Fibroblast of lung (primary cell): ENCODE measurements around the gene SLC23A2. TPM values are rescaled to one million over a fixed set of nuclear protein-coding genes. Genes with fewer than 3 reads are reported as not detected.

Experiments used
- DNase-seq, 2 donors: peaks; one replicate each; pipeline versions ENCODE4 v3.0.0 to v3.0.0-alpha.2; 2010; ENCODE audit warnings: low read depth in 2 of 2
- H2AFZ ChIP-seq: 2 replicates; pipeline ENCODE4 v1.5.1; 2012; ENCODE audit warnings: low read length, control low read depth, inconsistent platforms
- H3K27ac ChIP-seq: 2 replicates; pipeline ENCODE4 v1.5.1; 2011; ENCODE audit warnings: low read length, control low read depth; ENCODE audit not compliant: insufficient read depth
- H3K27me3 ChIP-seq: 2 replicates; pipeline ENCODE4 v1.5.1; 2011; ENCODE audit warnings: mild to moderate bottlenecking, low read length; ENCODE audit not compliant: control insufficient read depth, insufficient read depth
- H3K36me3 ChIP-seq: 2 replicates; pipeline ENCODE4 v1.5.1; 2011; ENCODE audit warnings: low read length; ENCODE audit not compliant: control insufficient read depth, insufficient read depth
- H3K4me1 ChIP-seq: 2 replicates; pipeline ENCODE4 v1.5.1; 2011; ENCODE audit warnings: low read length; ENCODE audit not compliant: control insufficient read depth, insufficient read depth; ENCODE audit errors: extremely low read depth
- H3K4me2 ChIP-seq: 2 replicates; pipeline ENCODE4 v1.5.1; 2011; ENCODE audit warnings: low read length, control low read depth; ENCODE audit not compliant: insufficient read depth; ENCODE audit errors: extremely low read depth
- H3K4me3 ChIP-seq, 4 experiments: fragments of 200-600 bp in 1 of 4; sonication (generic) in 1 of 4; replicated peaks in 1 of 4; 2 replicates each; pipeline ENCODE4 v1.5.1; 2011 to 2016; ENCODE audit warnings: low read length in 4 of 4, low read depth in 3 of 4, mild to moderate bottlenecking in 3 of 4, control low read depth in 2 of 4, inconsistent platforms in 1 of 4, mixed read lengths in 1 of 4; ENCODE audit not compliant: insufficient read depth in 1 of 4; ENCODE audit errors: control extremely low read depth in 1 of 4
- H3K79me2 ChIP-seq: 2 replicates; pipeline ENCODE4 v1.5.1; 2012; ENCODE audit warnings: mild to moderate bottlenecking, low read length, inconsistent platforms; ENCODE audit not compliant: control insufficient read depth, insufficient read depth
- H3K9ac ChIP-seq: 2 replicates; pipeline ENCODE4 v1.5.1; 2011; ENCODE audit warnings: mild to moderate bottlenecking, low read length, control low read depth; ENCODE audit not compliant: insufficient read depth
- H3K9me3 ChIP-seq: 2 replicates; pipeline ENCODE4 v1.5.1; 2012; ENCODE audit warnings: low read depth, low read length; ENCODE audit not compliant: control insufficient read depth, insufficient read depth
- H4K20me1 ChIP-seq: 2 replicates; pipeline ENCODE4 v1.5.1; 2011; ENCODE audit warnings: low read length; ENCODE audit not compliant: control insufficient read depth, insufficient read depth; ENCODE audit errors: extremely low read depth
- CTCF ChIP-seq, 2 donors: IDR thresholded peaks in 1 of 2; conservative IDR thresholded peaks in 1 of 2; 1 replicate in 1 of 2; 2 replicates in 1 of 2; pipeline ENCODE4 v1.5.1; 2011 to 2012; ENCODE audit warnings: low read length in 2 of 2, control low read depth in 1 of 2, inconsistent platforms in 1 of 2, low read depth in 1 of 2, mild to moderate bottlenecking in 1 of 2
- EZH2 ChIP-seq: IDR thresholded peaks from 2 replicates; pipeline ENCODE4 v1.5.1; 2012; ENCODE audit warnings: low read length, control low read depth, mild to moderate bottlenecking; ENCODE audit errors: missing control alignments
- polyA plus RNA-seq, 2 donors: library from polyadenylated mRNA; depleted of rRNA in 1 of 2; stranded (reverse) in 1 of 2; unstranded in 1 of 2; fragments of >200 nt; gene quantifications; 2 replicates each; pipeline ENCODE4 v1.2.1, GENCODE V29; 2011 to 2012; ENCODE audit warnings: missing spikeins in 1 of 2
- total RNA-seq: library from RNA; depleted of rRNA; stranded (reverse); fragments of >200 nt; gene quantifications from 2 replicates; pipeline ENCODE4 v1.2.1, GENCODE V29; 2014

SLC23A2 gene
- total and polyA plus RNA-seq, 2 donors (not counting 1 experiment from before 2014, with no cell fraction given): 12.1 to 17.5 TPM

DNA sequence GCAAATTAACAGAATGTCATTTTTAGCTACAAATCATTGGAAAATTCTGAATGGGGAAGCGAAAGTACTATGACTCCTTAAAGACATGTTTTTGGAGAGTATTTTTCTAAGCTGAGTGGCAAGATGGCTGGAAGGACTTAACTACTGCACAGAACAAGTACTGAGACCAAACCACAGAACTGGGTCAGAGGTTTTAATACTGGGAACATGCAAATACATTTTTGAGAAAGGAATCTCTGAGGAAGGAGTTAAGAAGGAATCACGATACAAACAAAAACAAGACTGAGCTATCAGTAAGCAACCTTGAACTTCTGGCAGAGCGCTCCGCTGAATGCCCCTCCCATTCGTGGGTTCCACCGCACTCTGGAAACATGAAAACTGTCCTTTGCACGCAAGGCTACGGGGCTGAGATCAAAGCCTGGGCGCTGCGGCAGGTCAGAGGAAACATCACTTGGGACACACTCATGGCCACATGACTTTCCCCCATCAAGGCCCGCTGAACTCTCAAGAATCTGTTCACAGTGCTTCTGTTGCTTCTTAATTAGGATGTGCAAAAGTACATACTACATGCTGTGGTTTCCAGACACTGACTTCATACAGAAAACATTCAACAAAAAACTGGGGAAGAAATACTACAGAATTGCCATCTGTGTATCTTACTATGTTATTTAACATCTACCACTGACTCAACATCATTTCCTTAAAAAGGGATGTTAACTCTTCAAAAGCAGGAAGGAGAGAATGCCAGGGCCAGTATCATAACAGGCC, 27.8 kb downstream of the SLC23A2 start:
- peak overlapping the region; percentile 36 to 52 (median 48) for H3K4me3 ChIP-seq
- peaks cover 8% of the 10 kb centered on the region for H3K79me2 ChIP-seq
- peak overlapping the region; percentile 91 for H3K27ac ChIP-seq
- no peak for TF ChIP-seq CTCF (conservative IDR thresholded peaks at IDR 0.05 in 1 of 2, IDR thresholded peaks at IDR 0.05 in 1 of 2; ENCODE audit: low read depth in 1 of 2, low read length in 2 of 2)
- no peak for TF ChIP-seq EZH2
- no peaks in the 10 kb centered on the region for H3K27me3 ChIP-seq
- H3K4me1 ChIP-seq: peaks cover 4% of the 10 kb centered on the region
- H3K36me3 ChIP-seq: no peaks in the 10 kb centered on the region
- DNase-seq: peak; percentile 86 to 87
- no peaks in the 10 kb centered on the region for H3K9me3 ChIP-seq
- H3K4me2 ChIP-seq: peak overlapping the region; percentile 93
- H3K9ac ChIP-seq: peak overlapping the region; percentile 36
- H4K20me1 ChIP-seq: no peaks in the 10 kb centered on the region
- peak overlapping the region; percentile 68 for H2AFZ ChIP-seq

DNA sequence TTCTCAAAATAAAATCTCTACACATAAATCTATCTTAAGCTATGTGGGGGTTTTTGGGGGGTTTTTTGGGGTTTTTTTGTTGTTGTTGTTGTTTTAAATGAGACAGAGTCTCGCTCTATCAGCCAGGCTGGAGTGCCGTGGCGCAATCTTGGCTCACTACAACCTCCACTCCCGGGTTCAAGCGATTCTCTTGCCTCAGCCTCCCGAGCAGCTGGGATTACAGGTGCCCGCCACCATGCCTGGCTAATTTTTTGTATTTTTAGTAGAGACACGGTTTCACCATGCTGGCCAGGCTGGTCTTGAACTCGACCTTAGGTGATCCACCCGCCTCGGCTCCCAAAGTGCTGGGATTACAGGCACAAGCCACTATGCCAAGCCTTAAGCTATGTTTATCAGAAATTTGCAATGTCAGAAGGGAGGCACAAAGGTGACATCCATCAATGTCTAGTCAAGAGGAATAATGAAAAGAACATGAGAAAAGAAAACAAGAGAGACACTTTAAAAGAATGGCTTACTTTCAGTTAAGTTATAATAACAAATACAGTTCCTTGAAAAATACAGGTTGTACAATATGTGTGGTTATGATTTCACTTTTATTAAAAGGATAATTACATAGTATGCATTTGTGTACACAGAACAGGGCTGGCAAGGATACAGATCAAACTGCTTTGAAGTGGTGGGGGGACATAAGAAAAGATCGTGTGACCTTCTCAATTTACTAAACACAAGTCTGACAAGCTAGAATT, 28.6 kb downstream of the SLC23A2 start:
- H3K4me1 ChIP-seq: peaks cover 2% of the 10 kb centered on the region
- peak overlapping the region; percentile 91 for H3K27ac ChIP-seq
- peaks cover 6% of the 10 kb centered on the region for H3K79me2 ChIP-seq
- H3K9me3 ChIP-seq: no peaks in the 10 kb centered on the region
- H3K36me3 ChIP-seq: no peaks in the 10 kb centered on the region
- no peak for DNase-seq
- peak overlapping the region; percentile 68 for H2AFZ ChIP-seq
- H3K27me3 ChIP-seq: no peaks in the 10 kb centered on the region
- TF ChIP-seq EZH2 (no peak), CTCF (conservative IDR thresholded peaks at IDR 0.05 in 1 of 2, IDR thresholded peaks at IDR 0.05 in 1 of 2; ENCODE audit: low read depth in 1 of 2, low read length in 2 of 2) (no peak)
- H3K9ac ChIP-seq: no peak overlapping the region
- H3K4me2 ChIP-seq: peak overlapping the region; percentile 93
- peak overlapping the region; percentile 36 to 52 (median 48) for H3K4me3 ChIP-seq
- no peaks in the 10 kb centered on the region for H4K20me1 ChIP-seq

DNA sequence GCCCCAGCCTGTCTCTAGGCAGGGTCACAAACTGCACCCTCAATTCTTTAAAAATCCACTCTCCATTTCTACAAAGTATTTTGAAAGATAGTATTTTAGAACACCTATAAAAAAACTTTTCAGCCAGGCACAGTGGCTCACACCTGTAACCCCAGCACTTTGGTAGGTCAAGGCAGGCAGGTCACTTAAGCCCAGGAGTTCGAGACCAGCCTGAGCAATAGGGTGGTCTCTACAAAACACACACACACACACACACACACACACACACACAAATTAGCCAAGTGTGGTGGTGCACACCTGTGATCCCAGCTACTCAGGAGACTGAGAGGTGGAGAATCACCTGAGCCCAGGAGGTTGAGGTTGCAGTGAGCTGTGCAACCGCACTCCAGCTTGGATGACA, 30.2 kb downstream of the SLC23A2 start:
- peaks cover 2% of the 10 kb centered on the region for H3K4me1 ChIP-seq
- no peak overlapping the region for H3K9ac ChIP-seq
- no peaks in the 10 kb centered on the region for H3K27me3 ChIP-seq
- H3K27ac ChIP-seq: no peak overlapping the region
- no peaks in the 10 kb centered on the region for H4K20me1 ChIP-seq
- no peak overlapping the region for H3K4me3 ChIP-seq
- no peak for DNase-seq
- H3K9me3 ChIP-seq: no peaks in the 10 kb centered on the region
- no peaks in the 10 kb centered on the region for H3K36me3 ChIP-seq
- no peak overlapping the region for H3K4me2 ChIP-seq
- H3K79me2 ChIP-seq: peaks cover 3% of the 10 kb centered on the region
- H2AFZ ChIP-seq: no peak overlapping the region
- TF ChIP-seq CTCF (conservative IDR thresholded peaks at IDR 0.05 in 1 of 2, IDR thresholded peaks at IDR 0.05 in 1 of 2; ENCODE audit: low read depth in 1 of 2, low read length in 2 of 2) (no peak), EZH2 (no peak)
